NB4 (cell line): ENCODE data around the gene ZNRF3.

ENCODE experiments used
- MYC ChIP-seq: IDR thresholded peaks from 2 replicates; pipeline ENCODE4 v1.6.1; 2011; ENCODE audit warnings: low read depth, low read length
- POLR2A ChIP-seq: IDR thresholded peaks from 2 replicates; pipeline ENCODE4 v1.6.1; 2011; ENCODE audit warnings: mild to moderate bottlenecking; ENCODE audit not compliant: insufficient read length; ENCODE audit errors: extremely low read depth
- TF ChIP-seq, protein P1 (sequence below): IDR thresholded peaks from one replicate; pipeline ENCODE4 v1.5.1; 2012; ENCODE audit warnings: low read depth, low read length

- TF ChIP-seq, protein P1, sequence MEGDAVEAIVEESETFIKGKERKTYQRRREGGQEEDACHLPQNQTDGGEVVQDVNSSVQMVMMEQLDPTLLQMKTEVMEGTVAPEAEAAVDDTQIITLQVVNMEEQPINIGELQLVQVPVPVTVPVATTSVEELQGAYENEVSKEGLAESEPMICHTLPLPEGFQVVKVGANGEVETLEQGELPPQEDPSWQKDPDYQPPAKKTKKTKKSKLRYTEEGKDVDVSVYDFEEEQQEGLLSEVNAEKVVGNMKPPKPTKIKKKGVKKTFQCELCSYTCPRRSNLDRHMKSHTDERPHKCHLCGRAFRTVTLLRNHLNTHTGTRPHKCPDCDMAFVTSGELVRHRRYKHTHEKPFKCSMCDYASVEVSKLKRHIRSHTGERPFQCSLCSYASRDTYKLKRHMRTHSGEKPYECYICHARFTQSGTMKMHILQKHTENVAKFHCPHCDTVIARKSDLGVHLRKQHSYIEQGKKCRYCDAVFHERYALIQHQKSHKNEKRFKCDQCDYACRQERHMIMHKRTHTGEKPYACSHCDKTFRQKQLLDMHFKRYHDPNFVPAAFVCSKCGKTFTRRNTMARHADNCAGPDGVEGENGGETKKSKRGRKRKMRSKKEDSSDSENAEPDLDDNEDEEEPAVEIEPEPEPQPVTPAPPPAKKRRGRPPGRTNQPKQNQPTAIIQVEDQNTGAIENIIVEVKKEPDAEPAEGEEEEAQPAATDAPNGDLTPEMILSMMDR: peak; percentile 12
- TF ChIP-seq POLR2A: no peak
- no peak for TF ChIP-seq MYC
Measured at GRCh38 chr22:29080106-29080975, 197.0 kb downstream of the ZNRF3 start.
